SHP77 (cell line): ENCODE measurements around the gene RCAN2.
A peak's percentile ranks its signal among the peaks of the same experiment; 100 is the strongest.

Source experiments
- DNase-seq, 2 experiments: peaks; one replicate each; lab custom pipeline; 2025; lab: John Stamatoyannopoulos, UW

The RCAN2 gene

DNA sequence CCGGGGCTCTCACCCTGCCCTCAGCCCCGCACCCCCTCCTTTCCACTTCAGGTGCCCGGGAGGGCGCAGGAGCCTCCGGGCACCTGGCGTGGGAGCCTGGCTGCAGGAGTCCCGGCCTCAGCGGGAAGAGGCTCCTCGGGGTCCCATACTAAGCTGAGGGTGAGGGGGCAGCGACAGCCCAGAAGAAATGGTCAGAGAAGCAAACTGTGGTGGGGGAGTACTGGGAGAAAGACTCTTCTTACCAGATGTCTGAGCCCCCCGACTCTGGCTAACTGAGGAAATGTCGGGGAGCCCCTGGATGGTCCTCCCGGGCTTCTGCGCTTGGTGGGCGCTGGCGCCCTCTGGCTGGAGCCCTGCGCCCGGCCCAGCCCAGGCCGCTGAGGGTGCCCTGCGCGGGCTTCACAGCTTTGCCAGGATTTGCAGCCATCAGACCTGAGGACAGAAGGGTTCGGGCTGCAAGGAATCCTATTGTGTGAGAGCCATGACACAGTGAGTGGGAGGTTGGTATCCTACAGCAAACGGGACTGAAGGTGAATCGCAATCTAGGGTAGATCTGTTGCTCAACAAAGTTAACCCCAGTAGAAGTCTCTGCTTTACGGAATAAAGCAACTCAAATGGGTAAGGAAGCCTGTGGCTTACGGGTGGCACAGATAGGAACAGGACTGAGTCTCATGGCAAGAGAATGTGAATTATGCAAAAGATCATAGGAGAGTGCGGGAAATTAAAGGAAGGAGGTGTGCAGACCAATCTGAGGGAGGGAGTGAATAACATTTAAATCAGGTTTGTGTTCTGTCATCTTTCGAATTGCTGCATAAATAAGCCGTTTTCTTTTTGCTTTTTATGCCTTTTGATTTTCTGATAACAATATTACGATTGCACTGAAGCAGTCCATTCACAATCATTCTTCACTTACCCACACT lies 639 bp upstream of the RCAN2 start:
- peak in 1 of 2 experiments; percentile 44 for DNase-seq

DNA sequence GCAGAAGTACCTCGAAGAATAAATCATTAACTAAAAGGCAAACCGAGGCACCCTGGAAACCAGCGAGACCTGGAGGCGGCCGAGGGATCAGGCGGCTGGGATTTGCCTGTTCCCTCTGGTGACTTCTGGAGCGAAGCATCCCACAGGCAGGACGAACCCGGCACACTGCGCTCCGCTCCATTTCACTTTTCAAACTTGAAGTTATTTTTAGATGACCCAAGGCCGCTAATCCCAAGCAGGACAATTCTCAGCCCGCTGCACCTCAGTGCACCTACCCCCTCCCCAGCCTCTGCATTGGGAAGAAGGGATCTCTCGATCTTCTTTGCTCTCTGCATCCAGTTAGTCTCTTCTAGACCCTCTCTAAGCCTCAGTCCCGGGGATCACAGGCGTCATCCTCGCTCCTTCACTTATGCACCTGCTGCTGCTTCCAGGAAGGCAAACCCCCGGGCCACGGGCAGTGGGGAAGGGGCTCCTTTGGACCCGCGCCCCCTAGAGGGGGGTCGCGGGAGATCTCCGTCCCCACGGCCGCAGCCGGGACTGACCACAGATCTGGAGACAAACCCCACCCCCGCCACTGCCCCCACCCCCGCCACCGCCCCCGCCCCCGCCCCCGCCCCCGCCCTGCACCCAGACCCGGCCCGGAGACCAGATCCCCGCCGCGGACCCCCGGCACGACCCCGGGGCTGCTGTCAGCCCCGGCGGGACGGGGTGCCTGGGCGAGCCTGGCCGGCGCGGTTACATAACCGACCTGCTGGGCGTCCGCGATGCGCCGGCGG lies 636 bp downstream of the RCAN2 start:
- peak; percentile 5 to 19 for DNase-seq

- DNase-seq: no peak
Measured at GRCh38 chr6:46486181-46486580, 5.1 kb downstream of the RCAN2 start.

DNA sequence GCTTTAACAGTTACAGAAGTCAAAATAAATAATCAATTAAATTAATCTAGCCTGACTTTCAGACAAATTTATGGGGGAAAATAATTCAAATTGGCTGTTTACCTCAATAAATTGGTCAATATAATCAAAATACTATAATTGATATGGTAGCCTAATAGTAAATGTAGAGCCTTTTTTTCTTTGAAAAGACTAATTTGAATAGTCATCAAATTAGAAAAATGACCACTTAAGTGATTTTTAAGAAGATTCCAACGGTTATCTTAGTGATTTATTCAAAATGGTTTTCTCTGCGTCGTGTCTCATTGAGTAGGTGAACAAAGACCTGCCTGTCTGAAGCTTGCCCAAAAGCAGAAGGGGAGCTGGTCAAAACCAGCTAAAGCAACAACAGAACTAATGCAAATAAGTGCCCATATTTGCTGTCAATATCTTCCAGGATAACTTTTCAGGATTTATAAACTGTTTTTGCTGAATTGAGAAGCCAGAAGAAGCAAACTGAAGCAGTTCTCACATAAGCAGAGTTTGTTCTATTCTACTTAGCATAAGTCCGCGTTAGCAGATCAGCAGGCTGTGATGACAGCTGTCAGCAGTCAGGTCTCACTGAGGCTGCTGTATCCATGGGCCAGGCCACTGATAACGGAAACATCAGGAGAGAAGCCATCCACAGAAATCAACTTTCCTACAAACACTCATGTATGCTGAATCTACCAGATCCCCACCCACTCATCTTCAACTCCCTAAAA lies 7.0 kb downstream of the RCAN2 start:
- no peak for DNase-seq

GRCh38 chr6:46476301-46476700 lies 14.9 kb downstream of the RCAN2 start:
- DNase-seq: no peak

- DNase-seq: no peak
Measured at GRCh38 chr6:46473881-46474280, 17.4 kb downstream of the RCAN2 start.

- no peak for DNase-seq
Measured at GRCh38 chr6:46472243-46472642, 19.0 kb downstream of the RCAN2 start.

GRCh38 chr6:46469021-46469420 lies 22.2 kb downstream of the RCAN2 start:
- DNase-seq: no peak

DNA sequence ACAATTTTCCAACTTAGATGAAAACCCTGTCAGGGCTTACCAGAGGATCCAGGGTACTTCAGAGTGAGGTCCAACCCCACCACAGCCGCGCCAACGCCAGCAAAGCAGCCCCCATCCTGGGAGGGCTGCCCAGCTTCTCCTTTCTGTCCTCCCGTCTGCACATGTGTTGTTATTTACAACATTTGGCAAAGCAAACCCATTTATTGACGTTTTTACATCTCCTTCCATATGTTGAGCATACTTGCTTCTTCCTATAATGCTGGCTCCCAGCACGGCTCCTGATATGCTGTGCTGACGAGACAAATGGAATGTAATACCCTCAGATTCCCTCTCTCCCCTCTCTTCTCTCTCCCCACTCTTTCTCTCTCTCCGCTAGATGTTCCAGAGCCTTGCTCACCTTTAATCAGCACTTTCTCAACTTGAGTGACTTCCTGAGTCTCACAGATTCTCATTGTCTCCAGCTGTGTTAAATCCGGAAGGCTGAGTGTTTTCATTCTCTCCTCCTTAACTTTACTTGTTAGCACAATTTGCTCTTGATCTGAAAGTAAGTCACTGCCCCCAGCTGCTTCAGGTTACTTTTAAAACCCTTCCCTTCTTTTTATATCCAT lies 22.7 kb downstream of the RCAN2 start:
- no peak for DNase-seq

DNA sequence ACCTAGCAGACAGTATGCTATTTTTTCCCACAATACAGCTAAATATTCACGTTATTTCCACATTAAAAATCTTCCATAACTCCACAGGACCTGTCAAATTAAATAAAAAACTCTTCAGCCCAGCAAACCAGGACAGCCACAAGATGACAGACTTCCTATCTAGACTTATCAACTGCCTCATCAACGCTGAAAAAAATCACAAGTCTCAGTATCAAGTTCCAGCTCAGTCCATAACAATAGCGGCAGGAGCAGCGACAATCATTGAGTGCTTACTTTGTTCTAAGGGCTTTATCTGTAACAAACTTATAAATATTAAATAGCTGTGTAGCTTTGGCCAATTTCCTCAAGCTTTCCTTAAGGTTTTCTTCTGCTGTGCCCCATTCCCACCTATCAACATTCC lies 24.7 kb downstream of the RCAN2 start:
- DNase-seq: no peak

- no peak for DNase-seq
Measured at GRCh38 chr6:46465294-46466165, 25.7 kb downstream of the RCAN2 start.

DNA sequence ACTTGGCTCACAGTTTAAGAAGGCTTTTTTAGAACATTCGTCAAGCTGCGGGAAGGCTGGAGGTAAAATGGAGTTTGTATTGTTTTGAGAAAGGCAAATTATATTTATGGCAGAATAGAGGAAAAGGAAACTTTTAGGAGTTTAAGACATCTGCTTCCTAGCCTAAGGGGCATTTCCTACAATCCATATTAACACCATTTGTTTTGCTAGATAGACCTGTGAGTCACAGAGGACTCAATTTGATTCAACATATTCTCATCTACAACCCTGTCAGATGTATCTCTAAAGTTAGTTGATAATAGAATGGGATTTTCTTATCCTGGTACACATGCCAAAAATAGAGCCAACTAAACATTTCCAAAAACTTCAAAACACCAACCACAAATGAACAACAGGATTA lies 35.0 kb downstream of the RCAN2 start:
- no peak for DNase-seq

DNA sequence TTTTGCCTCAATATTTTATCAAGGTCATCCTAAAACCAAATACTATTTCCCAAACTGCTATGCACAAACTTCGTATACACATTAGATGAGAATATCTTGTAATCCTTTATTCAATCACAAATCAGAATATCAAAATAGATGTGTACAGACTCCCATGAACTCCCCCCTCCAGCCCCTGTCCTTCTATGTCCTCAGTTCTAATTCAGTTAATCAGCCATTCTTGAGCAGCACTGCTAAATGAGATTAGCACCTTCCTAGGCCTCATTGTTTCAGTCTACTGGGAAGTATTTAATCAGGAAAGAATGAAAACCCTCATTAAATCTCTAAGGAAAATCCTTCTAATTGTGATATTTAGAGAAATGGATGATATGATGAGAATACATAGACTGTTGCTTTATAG lies 36.6 kb downstream of the RCAN2 start:
- no peak for DNase-seq

- no peak for DNase-seq
Measured at GRCh38 chr6:46453741-46454316, 37.4 kb downstream of the RCAN2 start.

GRCh38 chr6:46453216-46453615 lies 38.0 kb downstream of the RCAN2 start:
- no peak for DNase-seq

GRCh38 chr6:46452312-46452917 lies 38.8 kb downstream of the RCAN2 start:
- DNase-seq: no peak

DNA sequence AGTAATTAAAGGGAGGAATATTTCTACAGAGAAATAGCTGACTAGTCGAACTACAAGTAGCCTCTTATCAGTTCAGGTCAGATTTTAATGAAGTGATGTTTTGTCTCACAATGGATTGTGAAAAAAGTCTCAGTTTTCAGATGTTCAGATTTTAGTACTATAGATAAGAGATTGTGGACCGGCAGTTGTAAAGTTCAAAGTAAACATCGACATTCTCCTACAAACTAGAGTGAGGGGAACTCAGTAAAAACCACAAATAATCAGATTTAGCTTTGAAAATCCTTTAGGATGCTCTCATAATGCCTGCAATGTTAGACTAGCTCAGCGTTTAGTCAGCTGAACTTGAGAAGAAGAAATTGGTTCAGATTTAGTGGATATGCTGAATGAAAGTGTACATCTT lies 39.9 kb downstream of the RCAN2 start:
- no peak for DNase-seq

GRCh38 chr6:46444772-46445454 lies 46.3 kb downstream of the RCAN2 start:
- no peak for DNase-seq

DNA sequence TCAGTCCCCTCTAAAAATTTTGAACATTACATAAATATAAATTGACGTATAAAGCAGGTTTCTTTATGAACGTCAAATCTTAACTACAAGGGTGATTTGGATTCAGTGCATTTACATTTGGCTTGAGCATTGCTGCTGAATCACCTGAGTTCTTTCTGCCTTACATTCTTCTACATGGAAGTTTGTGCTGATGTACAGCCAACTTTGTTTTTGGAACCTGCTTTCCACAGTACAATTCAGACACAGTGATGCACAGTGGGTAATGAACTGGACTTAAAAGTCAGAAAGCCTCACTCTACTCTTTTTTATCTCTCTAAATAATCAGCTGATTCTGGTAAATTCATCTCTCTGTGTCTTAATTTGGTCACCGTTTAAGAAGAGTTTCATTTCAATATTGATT lies 47.6 kb downstream of the RCAN2 start:
- DNase-seq: no peak

- no peak for DNase-seq
Measured at GRCh38 chr6:46440641-46441040, 50.6 kb downstream of the RCAN2 start.
